ENCODE measurements around the gene ZNF423.

ZNF423 gene

DNA sequence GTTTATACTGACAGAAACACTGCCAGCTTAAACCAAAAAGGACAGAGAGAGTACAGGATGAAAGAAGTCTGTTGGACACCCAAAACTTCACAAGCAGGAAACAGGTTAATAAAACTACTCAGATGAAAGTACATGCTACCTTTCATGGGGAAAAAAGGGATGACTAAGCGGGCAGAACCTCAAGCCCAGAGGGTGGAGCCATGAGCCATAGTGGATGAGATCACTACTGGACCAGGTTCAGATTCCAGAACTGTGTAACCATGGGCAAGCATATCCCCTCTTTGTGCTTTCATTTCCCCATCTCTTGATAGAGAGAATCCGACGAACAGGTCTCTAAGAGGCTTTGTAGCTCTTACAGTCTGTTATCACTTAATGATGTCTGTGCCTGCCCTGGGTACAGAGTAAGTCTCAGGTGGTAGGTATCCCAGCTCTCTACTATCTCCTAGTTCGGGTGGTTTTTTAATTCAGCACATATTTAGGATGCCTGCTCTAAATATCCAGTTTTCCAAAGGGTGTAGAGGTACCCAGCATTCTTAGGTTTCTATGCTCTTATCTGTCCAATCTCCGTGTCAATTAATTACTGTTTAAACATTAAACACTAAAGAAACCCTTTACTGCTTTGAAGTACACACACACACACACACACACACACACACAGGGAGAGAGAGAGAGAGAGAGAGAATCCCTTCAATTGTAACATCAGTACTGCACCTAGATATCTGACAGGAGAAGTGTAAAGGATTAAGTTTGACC is 206.7 kb downstream of the ZNF423 start:
- DNase-seq (ENCODE audit: low read depth in 1 of 2, low spot score in 1 of 2) = no peak

DNA sequence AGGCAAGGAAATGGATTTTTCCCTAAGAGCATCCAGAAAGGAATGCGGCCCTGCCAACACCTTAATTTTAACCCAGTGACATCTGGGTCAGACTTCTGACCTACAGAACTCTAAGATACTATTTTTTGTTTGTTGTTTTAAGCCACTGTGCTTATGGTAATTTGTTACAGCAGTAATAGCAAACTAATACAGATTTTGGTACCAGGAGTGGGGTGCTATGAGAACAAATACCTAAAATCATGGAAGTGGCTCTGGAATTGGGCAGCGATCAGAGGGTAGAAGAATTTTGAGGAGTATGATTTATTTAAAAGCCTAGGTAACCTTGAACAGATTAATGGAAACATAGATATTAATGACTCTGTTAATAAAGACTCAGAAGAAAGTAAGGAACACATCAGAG is 208.2 kb downstream of the ZNF423 start:
- DNase-seq (ENCODE audit: low read depth in 1 of 2, low spot score in 1 of 2) = no peak

GRCh38 chr16:49645263-49645662 is 210.6 kb downstream of the ZNF423 start:
- DNase-seq (ENCODE audit: low read depth in 1 of 2, low spot score in 1 of 2) = no peak

- no peak for DNase-seq (ENCODE audit: low read depth in 1 of 2, low spot score in 1 of 2)
Observed at GRCh38 chr16:49644145-49644463, 211.8 kb downstream of the ZNF423 start.

GRCh38 chr16:49643429-49644144 is 212.3 kb downstream of the ZNF423 start:
- DNase-seq (ENCODE audit: low read depth in 1 of 2, low spot score in 1 of 2) = no peak

DNA sequence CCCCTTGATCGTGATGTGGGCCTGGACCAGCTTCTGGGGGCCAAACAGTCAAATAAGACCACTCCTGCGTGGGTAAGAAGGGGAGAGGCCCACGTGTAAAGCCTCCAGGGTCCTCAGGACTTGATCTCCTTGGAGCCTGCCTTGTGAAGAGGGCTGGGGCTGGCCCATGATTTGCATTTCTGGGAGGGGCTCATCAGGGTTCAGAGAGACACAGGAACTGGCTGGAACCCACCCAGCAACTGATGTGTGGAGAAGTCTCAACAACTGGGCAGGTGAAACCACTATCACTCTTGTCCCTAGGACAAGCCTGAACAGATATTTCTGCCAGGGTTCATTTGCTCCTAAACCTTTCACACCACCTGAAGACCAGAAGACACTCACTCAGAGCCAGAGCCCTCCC is 214.7 kb downstream of the ZNF423 start:
- no peak for DNase-seq (ENCODE audit: low read depth in 1 of 2, low spot score in 1 of 2)

DNA sequence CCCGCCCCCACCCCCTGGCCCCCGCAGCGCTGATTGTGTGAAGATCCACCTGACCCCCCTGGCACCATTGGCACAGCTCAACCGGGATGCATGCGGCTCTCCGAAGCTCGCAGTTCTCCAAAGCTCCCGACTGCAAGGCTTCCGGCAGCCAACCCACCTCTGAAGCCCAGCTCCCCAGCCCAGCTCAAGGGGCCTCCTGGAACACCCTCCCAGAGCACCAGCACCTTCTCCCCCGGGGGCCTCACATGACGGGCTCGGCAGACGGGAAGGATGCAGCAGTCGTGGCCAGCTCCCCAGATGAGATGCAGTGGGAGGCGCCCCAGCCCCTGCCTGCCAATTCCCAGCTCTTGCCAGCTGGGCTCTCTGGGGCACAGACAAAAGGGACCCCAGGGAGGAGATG is 215.3 kb downstream of the ZNF423 start:
- no peak for DNase-seq (ENCODE audit: low read depth in 1 of 2, low spot score in 1 of 2)

DNA sequence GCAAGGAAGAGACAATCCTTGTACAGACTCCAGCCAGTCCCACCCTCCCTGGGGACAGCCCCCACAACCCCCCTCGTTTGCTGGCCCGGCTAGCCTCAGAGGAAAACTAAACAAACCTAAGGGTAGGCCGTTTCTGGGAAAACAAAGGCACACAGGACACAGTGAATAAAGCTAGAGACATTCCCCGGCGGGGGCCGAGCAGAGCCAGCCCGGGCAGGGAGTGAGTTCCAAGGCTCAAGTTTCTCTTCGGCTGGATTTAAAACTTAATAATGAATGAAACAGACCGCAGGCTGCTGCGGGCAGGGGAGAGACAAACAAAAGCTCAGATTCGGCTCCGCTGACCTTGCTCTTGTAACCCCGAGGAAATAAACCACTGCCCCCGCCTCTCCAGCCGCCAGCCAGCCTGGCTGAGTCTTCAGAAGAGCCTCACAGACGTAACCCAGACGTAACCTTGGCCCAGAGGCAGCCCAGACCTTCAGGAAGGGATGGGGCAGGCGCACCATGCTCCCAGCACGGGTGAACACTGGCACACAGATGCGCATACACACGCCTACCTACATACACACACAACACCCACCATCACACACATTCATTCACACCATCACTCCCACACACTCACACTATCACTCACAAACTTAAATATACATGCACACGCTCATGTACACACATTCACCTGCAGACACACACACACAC is 216.0 kb downstream of the ZNF423 start:
- DNase-seq (ENCODE audit: low read depth in 1 of 2, low spot score in 1 of 2) = no peak

DNA sequence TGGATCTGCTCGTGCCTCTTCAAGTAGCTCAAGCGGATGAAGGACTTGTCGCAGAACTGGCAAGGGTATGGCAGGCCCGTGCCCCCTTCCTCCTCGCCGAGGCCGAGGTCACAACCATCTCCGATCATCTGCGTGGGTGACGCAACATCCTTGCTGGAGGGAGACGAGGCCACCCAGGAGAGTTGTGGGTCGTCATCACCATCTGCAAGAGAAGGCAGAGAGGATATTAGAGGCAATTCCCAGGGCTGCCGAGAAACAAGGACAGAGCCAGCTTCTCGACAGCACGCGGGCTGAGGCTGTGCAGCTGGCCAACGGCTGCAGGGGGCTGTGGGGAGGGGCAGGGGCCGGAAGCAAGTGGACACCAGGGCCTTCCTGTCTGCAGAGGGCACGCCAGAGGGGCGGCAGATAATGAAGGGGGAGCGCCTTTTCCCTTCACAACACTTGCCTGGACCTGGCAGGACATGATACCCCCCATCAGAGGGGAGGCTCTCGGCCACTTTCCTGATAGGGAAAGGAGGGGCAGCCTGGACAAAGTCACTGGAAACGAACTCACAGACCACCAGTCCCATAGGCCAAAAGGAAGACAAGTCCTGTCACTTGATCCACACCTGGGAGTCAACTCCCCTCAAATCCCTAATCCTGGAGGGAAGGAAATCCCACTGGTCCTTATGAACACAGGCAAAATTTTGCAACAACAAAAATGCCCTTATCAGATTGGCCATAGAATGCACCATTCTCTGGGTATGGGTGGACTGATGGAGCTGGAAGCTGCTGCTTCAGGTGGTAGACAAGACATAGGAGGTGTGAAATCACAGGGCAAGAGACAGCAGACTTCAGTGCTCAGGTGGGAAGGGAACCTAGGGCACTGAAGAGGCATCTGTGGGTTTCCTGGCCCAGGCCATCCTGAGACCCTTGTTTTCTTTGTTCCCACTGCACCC is 217.0 kb downstream of the ZNF423 start:
- no peak for DNase-seq (ENCODE audit: low read depth in 1 of 2, low spot score in 1 of 2)

- no peak for DNase-seq (ENCODE audit: low read depth in 1 of 2, low spot score in 1 of 2)
Observed at GRCh38 chr16:49637933-49638672, 217.8 kb downstream of the ZNF423 start.

DNA sequence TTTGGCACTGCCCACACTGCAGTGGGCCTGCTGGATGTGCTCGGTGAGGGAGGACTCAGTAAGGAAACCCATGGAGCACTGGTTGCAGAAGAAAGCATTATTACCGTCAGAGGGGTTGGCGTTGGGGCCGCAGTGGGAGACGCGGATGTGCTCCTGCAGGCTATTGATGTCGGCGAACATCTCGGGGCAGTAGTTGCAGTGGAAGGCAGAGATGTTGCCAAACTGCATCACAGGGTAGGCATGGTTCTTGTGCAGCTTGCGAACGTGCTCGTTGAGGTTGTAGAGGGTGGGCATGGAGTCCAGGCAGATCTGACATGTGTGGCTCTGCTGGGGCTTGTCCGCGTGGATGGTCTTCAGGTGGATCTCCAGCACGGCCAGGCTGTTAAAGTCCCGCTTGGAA is 218.4 kb downstream of the ZNF423 start:
- DNase-seq (ENCODE audit: low read depth in 1 of 2, low spot score in 1 of 2) = no peak

- DNase-seq (ENCODE audit: low read depth in 1 of 2, low spot score in 1 of 2) = no peak
Observed at GRCh38 chr16:49636608-49637007, 219.3 kb downstream of the ZNF423 start.

DNA sequence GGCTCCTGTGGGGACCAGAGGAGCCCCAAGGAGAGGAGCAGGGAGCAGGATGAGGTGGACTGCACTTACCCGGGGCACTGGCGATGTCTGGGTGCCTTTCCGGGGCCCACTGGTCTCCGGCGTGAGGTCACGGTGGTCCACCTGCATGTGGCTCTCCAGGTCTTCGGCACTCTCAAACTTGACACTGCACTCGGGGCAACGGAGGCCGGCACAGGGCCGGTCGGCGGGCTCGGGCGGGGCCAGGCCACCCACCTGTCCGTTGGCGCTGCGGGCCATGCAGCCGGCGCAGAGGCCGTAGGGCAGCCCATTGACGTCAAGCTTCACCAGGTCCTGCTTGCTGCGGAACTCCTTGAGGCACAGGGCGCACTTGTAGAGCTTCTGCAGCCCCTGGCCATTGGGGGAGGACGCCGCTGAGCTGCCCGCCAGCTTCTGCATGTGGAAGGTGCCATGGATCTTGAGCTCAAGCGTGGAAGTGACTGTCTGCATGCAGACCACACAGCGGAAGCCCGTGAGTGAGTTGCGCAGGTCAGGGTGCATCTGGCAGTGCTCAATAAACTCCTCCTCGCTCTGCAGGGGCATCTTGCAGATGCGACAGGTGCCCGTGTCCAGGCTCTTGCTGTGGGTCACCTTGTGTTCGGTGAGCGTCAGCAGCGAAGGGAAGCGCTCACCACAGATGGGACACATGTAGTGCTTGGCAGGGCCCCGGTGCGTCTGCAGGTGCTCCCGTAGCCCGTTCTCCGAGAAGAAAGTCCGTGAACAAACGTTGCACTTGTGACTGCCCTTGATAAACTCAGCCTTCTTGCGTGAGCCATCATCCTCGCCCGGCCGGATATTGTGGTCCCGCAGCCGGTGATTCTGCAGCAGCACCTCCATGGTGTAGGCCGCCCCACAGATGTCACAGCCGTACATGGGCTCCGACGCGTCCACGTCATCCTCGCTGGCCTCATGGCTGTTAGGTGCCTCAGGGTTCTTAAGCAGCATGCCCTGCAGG is 220.0 kb downstream of the ZNF423 start:
- no peak for DNase-seq (ENCODE audit: low read depth in 1 of 2, low spot score in 1 of 2)

- no peak for DNase-seq (ENCODE audit: low read depth in 1 of 2, low spot score in 1 of 2)
Observed at GRCh38 chr16:49635009-49635350, 220.9 kb downstream of the ZNF423 start.

GRCh38 chr16:49634235-49635008 is 221.5 kb downstream of the ZNF423 start:
- DNase-seq (ENCODE audit: low read depth in 1 of 2, low spot score in 1 of 2) = no peak

- DNase-seq (ENCODE audit: low read depth in 1 of 2, low spot score in 1 of 2) = no peak
Observed at GRCh38 chr16:49632795-49633184, 223.1 kb downstream of the ZNF423 start.

GRCh38 chr16:49632086-49632794 is 223.7 kb downstream of the ZNF423 start:
- no peak for DNase-seq (ENCODE audit: low read depth in 1 of 2, low spot score in 1 of 2)
